ENCODE data around the gene UBE2G2.

DNA sequence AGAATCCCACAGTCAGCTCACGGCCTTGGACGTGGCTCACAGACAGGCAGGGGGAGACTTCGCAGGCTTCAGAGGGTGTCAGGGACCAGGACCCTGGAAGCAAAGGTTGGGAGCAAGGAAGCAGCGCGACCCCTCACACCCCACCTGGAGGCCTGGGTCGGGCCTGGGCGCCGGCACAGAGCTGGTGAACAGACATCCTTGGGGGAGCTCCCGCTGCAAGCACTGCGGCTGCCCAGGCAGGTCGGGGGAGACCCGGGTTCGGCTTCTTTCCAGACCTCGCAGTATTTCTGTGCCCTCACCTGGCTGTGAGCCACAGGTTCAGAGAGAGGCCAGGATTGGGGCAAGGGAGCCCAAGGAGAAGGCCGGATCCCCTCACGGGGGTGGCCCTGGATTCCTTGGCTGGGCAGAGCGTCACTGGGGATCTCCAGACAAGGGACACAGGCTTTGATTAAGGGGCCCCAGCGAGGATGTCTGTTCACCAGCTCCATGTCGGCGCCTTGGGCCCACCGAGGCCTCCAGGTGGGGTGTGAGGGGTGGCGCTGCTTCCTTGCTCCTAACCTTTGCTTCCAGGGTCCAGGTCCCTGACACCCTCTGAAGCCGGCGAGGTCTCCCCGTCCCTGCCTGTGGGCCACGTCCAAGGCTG, 52.4 kb downstream of the UBE2G2 start:
- TF ChIP-seq CTCF (conservative IDR thresholded peaks at IDR 0.05) (no peak), ZFX (IDR thresholded peaks at IDR 0.05) (no peak)
